Loucy (cell line): ENCODE results near the gene B4GALT1.
"Not testable (repeated sequence)": the region's sequence is repeated elsewhere in the genome, so short reads cannot be mapped to it uniquely, and the experiment has no call there.

Source experiments
- H2AFZ ChIP-seq: fragments of 200-600 bp; sonication (generic); 2 replicates; pipeline ENCODE4 v1.6.0; 2016; ENCODE audit warnings: antibody characterized with exemption, mild to moderate bottlenecking, low read length, moderate library complexity
- H3F3A ChIP-seq: fragments of 200-600 bp; 2 replicates; pipeline ENCODE4 v1.6.0; 2016; ENCODE audit warnings: antibody characterized with exemption, low read depth, mild to moderate bottlenecking
- H3K27me3 ChIP-seq: fragments of 200-600 bp; sonication (generic); 2 replicates; pipeline ENCODE4 v1.6.1; 2014; ENCODE audit warnings: low read length, mild to moderate bottlenecking; ENCODE audit not compliant: insufficient read depth, poor library complexity, severe bottlenecking
- H3K36me3 ChIP-seq: fragments of 200-600 bp; sonication (generic); 2 replicates; pipeline ENCODE4 v1.6.1; 2016; ENCODE audit warnings: low read length; ENCODE audit not compliant: insufficient read depth
- H3K4me1 ChIP-seq: fragments of 200-600 bp; sonication (generic); 2 replicates; pipeline ENCODE4 v1.5.1; 2014; ENCODE audit warnings: low read length, mild to moderate bottlenecking; ENCODE audit not compliant: insufficient read depth, poor library complexity, severe bottlenecking
- H3K4me2 ChIP-seq: fragments of 200-600 bp; sonication (generic); 2 replicates; pipeline ENCODE4 v1.6.0; 2014; ENCODE audit warnings: antibody characterized with exemption, low read length, low read depth, mild to moderate bottlenecking; ENCODE audit not compliant: poor library complexity, severe bottlenecking
- H3K4me3 ChIP-seq: fragments of 200-600 bp; sonication (generic); 2 replicates; pipeline ENCODE4 v1.5.1; 2014; ENCODE audit warnings: low read length, mild to moderate bottlenecking, mixed read lengths; ENCODE audit not compliant: poor library complexity, severe bottlenecking
- H3K79me2 ChIP-seq: fragments of 200-600 bp; sonication (generic); 2 replicates; pipeline ENCODE4 v1.6.1; 2014; ENCODE audit warnings: low read length; ENCODE audit not compliant: insufficient read depth
- H3K9ac ChIP-seq: fragments of 200-600 bp; sonication (generic); 2 replicates; pipeline ENCODE4 v1.6.0; 2014; ENCODE audit warnings: mild to moderate bottlenecking, low read depth, low read length, moderate library complexity; ENCODE audit not compliant: poor library complexity, severe bottlenecking
- H3K9me2 ChIP-seq: fragments of 200-600 bp; sonication (generic); replicated peaks from 2 replicates; pipeline ENCODE4 v1.6.1; 2016; ENCODE audit warnings: low read depth, low read length, mixed read lengths
- H3K9me3 ChIP-seq: fragments of 200-600 bp; sonication (generic); 2 replicates; pipeline ENCODE4 v1.6.1; 2014; ENCODE audit warnings: mild to moderate bottlenecking, antibody characterized with exemption, low read length, low read depth; ENCODE audit not compliant: insufficient read depth
- H4K20me1 ChIP-seq: fragments of 200-600 bp; sonication (generic); 2 replicates; pipeline ENCODE4 v1.6.0; 2014; ENCODE audit warnings: antibody characterized with exemption, low read length, mild to moderate bottlenecking; ENCODE audit not compliant: insufficient read depth, poor library complexity, severe bottlenecking
- CTCF ChIP-seq: fragments of 200-600 bp; sonication (generic); conservative IDR thresholded peaks from 2 replicates; pipeline ENCODE4 v1.5.1; 2014; ENCODE audit warnings: mild to moderate bottlenecking, antibody characterized with exemption, low read length
- EZH2phosphoT487 ChIP-seq: fragments of 200-600 bp; IDR thresholded peaks from 2 replicates; pipeline ENCODE4 v1.6.1; 2018; ENCODE audit warnings: antibody characterized with exemption, mild to moderate bottlenecking, moderate library complexity, borderline replicate concordance

The B4GALT1 gene

GRCh38 chr9:33099754-33100153 is 67.4 kb downstream of the B4GALT1 start:
- TF ChIP-seq EZH2phosphoT487, result no peak
- no peak for TF ChIP-seq CTCF
- Histone ChIP-seq H3K79me2 (no peaks in the 10 kb centered on the region), H3K4me3 (no peak overlapping the region), H3K9ac (no peak overlapping the region), H2AFZ (no peak overlapping the region), H3K4me1 (no peaks in the 10 kb centered on the region), H3K4me2 (no peak overlapping the region), H3K9me3 (no peaks in the 10 kb centered on the region), H3K27me3 (no peaks in the 10 kb centered on the region), H3K36me3 (no peaks in the 10 kb centered on the region), H4K20me1 (no peaks in the 10 kb centered on the region), H3F3A (no peaks in the 10 kb centered on the region), H3K9me2 (no peaks in the 10 kb centered on the region)

GRCh38 chr9:33097192-33097591 is 69.9 kb downstream of the B4GALT1 start:
- Histone ChIP-seq H3K9ac (no peak overlapping the region), H3K4me2 (no peak overlapping the region), H3F3A (no peaks in the 10 kb centered on the region), H4K20me1 (no peaks in the 10 kb centered on the region), H3K36me3 (no peaks in the 10 kb centered on the region), H3K9me2 (no peaks in the 10 kb centered on the region), H3K79me2 (no peaks in the 10 kb centered on the region), H3K4me1 (no peaks in the 10 kb centered on the region), H3K27me3 (no peaks in the 10 kb centered on the region), H2AFZ (no peak overlapping the region), H3K9me3 (no peaks in the 10 kb centered on the region), H3K4me3 (no peak overlapping the region)
- TF ChIP-seq CTCF, result no peak
- no peak for TF ChIP-seq EZH2phosphoT487

- Histone ChIP-seq H2AFZ (peak overlapping the region; percentile 4; the same call in 1 of the 2 replicates), H4K20me1 (no peaks in the 10 kb centered on the region), H3K9ac (no peak overlapping the region), H3K36me3 (no peaks in the 10 kb centered on the region), H3K79me2 (no peaks in the 10 kb centered on the region), H3F3A (no peaks in the 10 kb centered on the region), H3K9me3 (no peaks in the 10 kb centered on the region), H3K4me3 (no peak overlapping the region), H3K4me2 (no peak overlapping the region), H3K4me1 (no peaks in the 10 kb centered on the region), H3K27me3 (no peaks in the 10 kb centered on the region), H3K9me2 (no peaks in the 10 kb centered on the region)
- TF ChIP-seq EZH2phosphoT487 (no peak), CTCF (no peak)
These were observed 74.5 kb downstream of the B4GALT1 start for GRCh38 chr9:33092634-33093033.

GRCh38 chr9:33085672-33086071 is 81.5 kb downstream of the B4GALT1 start:
- not testable (repeated sequence) for H3K27me3 ChIP-seq, H3K9ac ChIP-seq, H4K20me1 ChIP-seq, H3K4me1 ChIP-seq, H2AFZ ChIP-seq, H3K9me2 ChIP-seq, H3K4me3 ChIP-seq, H3K36me3 ChIP-seq, H3K4me2 ChIP-seq, H3F3A ChIP-seq, H3K79me2 ChIP-seq, H3K9me3 ChIP-seq
